ENCODE measurements around the gene NFKB1.
"Not testable (repeated sequence)": the region's sequence is repeated elsewhere in the genome, so short reads cannot be mapped to it uniquely, and the experiment has no call there.

Gene NFKB1

DNA sequence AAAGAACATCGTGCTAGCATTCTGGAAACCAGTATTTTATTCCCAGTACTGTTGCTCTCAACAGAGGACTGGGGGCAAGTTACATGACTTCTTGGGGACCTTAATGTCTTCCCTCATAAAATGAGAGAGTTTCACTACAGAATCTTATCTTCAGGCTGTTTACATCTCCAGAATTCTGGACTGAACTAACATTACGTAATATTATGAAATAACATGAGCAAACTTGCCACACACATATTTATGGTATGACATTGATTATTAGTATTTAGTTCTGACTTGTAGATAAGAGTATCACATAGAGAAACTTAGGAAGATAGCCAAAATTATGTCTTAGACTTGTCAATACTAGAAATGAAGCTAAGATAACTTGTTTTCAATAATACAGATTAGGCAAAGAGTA, 68.0 kb downstream of the NFKB1 start:
- Histone ChIP-seq H3K27ac (ENCODE audit: low read depth, low read length) (no peak overlapping the region), H3K36me3 (ENCODE audit: low read length) (peaks cover 10% of the 10 kb centered on the region; the same call in 1 of the 2 replicates), H3F3A (ENCODE audit: insufficient read depth) (no peaks in the 10 kb centered on the region), H3K4me2 (ENCODE audit: low read depth, low read length, poor library complexity, severe bottlenecking) (no peak overlapping the region), H3K9ac (ENCODE audit: low read length) (no peak overlapping the region), H3K9me3 (ENCODE audit: insufficient read depth, low read length) (no peaks in the 10 kb centered on the region), H3K9me2 (replicated peaks; ENCODE audit: insufficient read depth, low read length) (no peaks in the 10 kb centered on the region), H4K20me1 (ENCODE audit: low read depth, low read length) (no peaks in the 10 kb centered on the region), H3K27me3 (ENCODE audit: low read length) (no peaks in the 10 kb centered on the region), H2AFZ (ENCODE audit: low read depth, low read length, severe bottlenecking) (no peak overlapping the region), H3K4me3 (ENCODE audit: insufficient read depth, low read length, poor library complexity, severe bottlenecking) (no peak overlapping the region), H3K79me2 (ENCODE audit: insufficient read depth, low read length) (no peaks in the 10 kb centered on the region)
- TF ChIP-seq EZH2phosphoT487 (conservative IDR thresholded peaks at IDR 0.05; ENCODE audit: low read length) = no peak
- TF ChIP-seq, protein P1, sequence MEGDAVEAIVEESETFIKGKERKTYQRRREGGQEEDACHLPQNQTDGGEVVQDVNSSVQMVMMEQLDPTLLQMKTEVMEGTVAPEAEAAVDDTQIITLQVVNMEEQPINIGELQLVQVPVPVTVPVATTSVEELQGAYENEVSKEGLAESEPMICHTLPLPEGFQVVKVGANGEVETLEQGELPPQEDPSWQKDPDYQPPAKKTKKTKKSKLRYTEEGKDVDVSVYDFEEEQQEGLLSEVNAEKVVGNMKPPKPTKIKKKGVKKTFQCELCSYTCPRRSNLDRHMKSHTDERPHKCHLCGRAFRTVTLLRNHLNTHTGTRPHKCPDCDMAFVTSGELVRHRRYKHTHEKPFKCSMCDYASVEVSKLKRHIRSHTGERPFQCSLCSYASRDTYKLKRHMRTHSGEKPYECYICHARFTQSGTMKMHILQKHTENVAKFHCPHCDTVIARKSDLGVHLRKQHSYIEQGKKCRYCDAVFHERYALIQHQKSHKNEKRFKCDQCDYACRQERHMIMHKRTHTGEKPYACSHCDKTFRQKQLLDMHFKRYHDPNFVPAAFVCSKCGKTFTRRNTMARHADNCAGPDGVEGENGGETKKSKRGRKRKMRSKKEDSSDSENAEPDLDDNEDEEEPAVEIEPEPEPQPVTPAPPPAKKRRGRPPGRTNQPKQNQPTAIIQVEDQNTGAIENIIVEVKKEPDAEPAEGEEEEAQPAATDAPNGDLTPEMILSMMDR (IDR thresholded peaks at IDR 0.05; ENCODE audit: insufficient read depth, low read length, poor library complexity, severe bottlenecking) = no peak

DNA sequence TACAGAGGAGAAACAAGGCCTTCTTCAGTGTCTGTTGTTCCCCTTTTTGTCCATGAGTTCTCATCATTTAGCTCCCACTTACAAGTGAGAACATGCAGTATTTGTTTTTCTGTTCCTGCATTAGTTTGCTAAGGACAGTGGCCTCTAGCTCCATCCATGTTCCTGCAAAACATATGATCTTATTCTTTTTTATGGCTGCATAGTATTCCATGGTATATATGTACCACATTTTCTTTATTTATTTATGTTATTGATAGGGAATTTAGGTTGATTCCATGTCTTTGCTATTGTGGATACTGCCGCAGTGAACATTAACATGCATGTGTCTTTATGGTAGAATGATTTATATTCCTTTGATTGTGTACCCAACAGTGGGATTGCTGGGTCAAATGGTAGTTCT, 69.1 kb downstream of the NFKB1 start:
- not testable (repeated sequence) for H4K20me1 ChIP-seq (ENCODE audit: low read depth, low read length); H3K9me2 ChIP-seq (replicated peaks; ENCODE audit: insufficient read depth, low read length); H3F3A ChIP-seq (ENCODE audit: insufficient read depth); H3K27ac ChIP-seq (ENCODE audit: low read depth, low read length); H3K4me2 ChIP-seq (ENCODE audit: low read depth, low read length, poor library complexity, severe bottlenecking); H3K4me3 ChIP-seq (ENCODE audit: insufficient read depth, low read length, poor library complexity, severe bottlenecking); H3K27me3 ChIP-seq (ENCODE audit: low read length); H3K79me2 ChIP-seq (ENCODE audit: insufficient read depth, low read length); H3K9me3 ChIP-seq (ENCODE audit: insufficient read depth, low read length); H2AFZ ChIP-seq (ENCODE audit: low read depth, low read length, severe bottlenecking); H3K9ac ChIP-seq (ENCODE audit: low read length)
- H3K36me3 ChIP-seq (ENCODE audit: low read length) = peaks cover 10% of the 10 kb centered on the region; the same call in 1 of the 2 replicates

DNA sequence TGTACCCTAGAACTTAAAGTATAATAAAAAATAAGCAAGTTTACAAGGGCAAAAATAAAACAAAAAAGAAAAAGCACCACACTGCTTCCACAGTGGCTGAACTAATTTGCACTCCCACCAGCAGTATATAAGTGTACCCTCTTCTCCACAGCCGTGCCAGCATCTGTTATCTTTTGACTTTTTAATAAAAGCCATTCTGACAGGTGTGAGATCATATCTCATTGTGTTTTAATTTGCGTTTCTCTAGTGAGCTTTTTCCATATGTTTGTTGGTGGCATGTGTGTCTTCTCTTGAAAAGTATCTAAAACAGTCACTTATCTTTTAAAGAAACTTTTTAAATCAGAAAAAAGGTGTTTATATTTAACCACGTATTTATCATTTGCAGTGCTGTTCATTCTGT, 71.3 kb downstream of the NFKB1 start:
- peaks cover 10% of the 10 kb centered on the region; the same call in 1 of the 2 replicates for H3K36me3 ChIP-seq (ENCODE audit: low read length)
- H3F3A ChIP-seq (ENCODE audit: insufficient read depth) = no peaks in the 10 kb centered on the region

DNA sequence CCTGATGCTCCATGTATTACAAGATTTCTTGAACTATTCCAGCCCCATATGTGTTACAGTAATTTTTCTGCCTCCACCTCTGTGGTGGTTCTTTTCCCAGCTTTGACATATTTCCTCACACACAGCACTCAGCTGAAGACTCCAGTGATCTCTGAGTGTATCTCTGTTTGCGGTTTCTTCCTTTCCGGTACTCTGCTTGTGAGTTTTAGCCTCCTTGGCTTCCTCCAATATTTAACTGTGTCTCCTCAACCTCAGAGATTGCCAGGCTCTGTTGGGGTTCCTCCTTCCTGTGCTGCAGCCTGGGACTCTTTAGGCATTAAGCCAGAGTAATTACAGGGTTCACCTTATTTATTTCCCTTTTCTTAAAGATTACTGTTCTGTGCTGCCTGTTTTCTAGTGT, 73.2 kb downstream of the NFKB1 start:
- Histone ChIP-seq H3K9me2 (replicated peaks; ENCODE audit: insufficient read depth, low read length) (no peaks in the 10 kb centered on the region), H3K4me2 (ENCODE audit: low read depth, low read length, poor library complexity, severe bottlenecking) (no peak overlapping the region), H3K4me3 (ENCODE audit: insufficient read depth, low read length, poor library complexity, severe bottlenecking) (no peak overlapping the region), H3K27ac (ENCODE audit: low read depth, low read length) (no peak overlapping the region), H4K20me1 (ENCODE audit: low read depth, low read length) (no peaks in the 10 kb centered on the region), H3K27me3 (ENCODE audit: low read length) (no peaks in the 10 kb centered on the region), H3K9me3 (ENCODE audit: insufficient read depth, low read length) (no peaks in the 10 kb centered on the region), H3F3A (ENCODE audit: insufficient read depth) (no peaks in the 10 kb centered on the region), H3K36me3 (ENCODE audit: low read length) (peaks cover 3% of the 10 kb centered on the region; the same call in 1 of the 2 replicates), H3K9ac (ENCODE audit: low read length) (no peak overlapping the region), H2AFZ (ENCODE audit: low read depth, low read length, severe bottlenecking) (no peak overlapping the region), H3K79me2 (ENCODE audit: insufficient read depth, low read length) (no peaks in the 10 kb centered on the region)
- TF ChIP-seq, protein P1 (IDR thresholded peaks at IDR 0.05; ENCODE audit: insufficient read depth, low read length, poor library complexity, severe bottlenecking) = no peak
- no peak for TF ChIP-seq EZH2phosphoT487 (conservative IDR thresholded peaks at IDR 0.05; ENCODE audit: low read length)

More for the DNA sequence above, 71.3 kb downstream of the NFKB1 start:
- TF ChIP-seq, protein P1 (IDR thresholded peaks at IDR 0.05; ENCODE audit: insufficient read depth, low read length, poor library complexity, severe bottlenecking) = no peak
- TF ChIP-seq EZH2phosphoT487 (conservative IDR thresholded peaks at IDR 0.05; ENCODE audit: low read length) = no peak
- H3K4me3 ChIP-seq (ENCODE audit: insufficient read depth, low read length, poor library complexity, severe bottlenecking) = no peak overlapping the region
- no peak overlapping the region for H3K9ac ChIP-seq (ENCODE audit: low read length)
- no peaks in the 10 kb centered on the region for H3K79me2 ChIP-seq (ENCODE audit: insufficient read depth, low read length)
- H3K4me2 ChIP-seq (ENCODE audit: low read depth, low read length, poor library complexity, severe bottlenecking) = no peak overlapping the region
- no peaks in the 10 kb centered on the region for H3K9me2 ChIP-seq (replicated peaks; ENCODE audit: insufficient read depth, low read length)
- H3K27me3 ChIP-seq (ENCODE audit: low read length) = no peaks in the 10 kb centered on the region
- H4K20me1 ChIP-seq (ENCODE audit: low read depth, low read length) = no peaks in the 10 kb centered on the region
- H3K27ac ChIP-seq (ENCODE audit: low read depth, low read length) = no peak overlapping the region
- no peak overlapping the region for H2AFZ ChIP-seq (ENCODE audit: low read depth, low read length, severe bottlenecking)
- no peaks in the 10 kb centered on the region for H3K9me3 ChIP-seq (ENCODE audit: insufficient read depth, low read length)

Measured in SU-DHL-6 (cell line).